HFF-Myc (cell line): ENCODE data around the gene STON2.

Experiments used
- DNase-seq: peaks from one replicate; pipeline ENCODE4 v3.0.0-alpha.2; 2011; ENCODE audit warnings: low read depth; ENCODE audit errors: extremely low read depth
- H3K4me3 ChIP-seq: replicated peaks from 2 replicates; pipeline ENCODE4 v1.5.1; 2011; ENCODE audit warnings: low read depth, mild to moderate bottlenecking, control low read depth, low read length
- CTCF ChIP-seq: IDR thresholded peaks from 2 replicates; pipeline ENCODE4 v1.5.1; 2012; ENCODE audit warnings: mild to moderate bottlenecking, low read depth, low read length, control low read depth; ENCODE audit errors: missing control alignments

The STON2 gene

GRCh38 chr14:81303258-81303935 is 96.7 kb downstream of the STON2 start:
- DNase-seq: no peak
- no peak overlapping the region for H3K4me3 ChIP-seq
- TF ChIP-seq CTCF: no peak

- no peak for DNase-seq
- no peak overlapping the region for H3K4me3 ChIP-seq
- TF ChIP-seq CTCF: no peak
Observed at GRCh38 chr14:81302638-81303037, 97.5 kb downstream of the STON2 start.

- no peak for DNase-seq
- no peak overlapping the region for H3K4me3 ChIP-seq
- TF ChIP-seq CTCF: no peak
Observed at GRCh38 chr14:81301813-81302212, 98.3 kb downstream of the STON2 start.

GRCh38 chr14:81301371-81301770 is 98.8 kb downstream of the STON2 start:
- no peak for TF ChIP-seq CTCF
- no peak for DNase-seq
- no peak overlapping the region for H3K4me3 ChIP-seq

- H3K4me3 ChIP-seq: no peak overlapping the region
- no peak for DNase-seq
- TF ChIP-seq CTCF: no peak
Observed at GRCh38 chr14:81298911-81299310, 101.2 kb downstream of the STON2 start.

GRCh38 chr14:81298122-81298521 is 102.0 kb downstream of the STON2 start:
- no peak overlapping the region for H3K4me3 ChIP-seq
- TF ChIP-seq CTCF: no peak
- DNase-seq: no peak
